HG03432 (cell line): ENCODE data around the gene HNRNPA2B1.
"Not testable (repeated sequence)": the region's sequence is repeated elsewhere in the genome, so short reads cannot be mapped to it uniquely, and the experiment has no call there.

Experiments used
- ATAC-seq: cut with Tn5 transposase; IDR thresholded peaks from one replicate; pipeline ENCODE4 v1.9.1; 2021; ENCODE audit warnings: mild to moderate bottlenecking, moderate library complexity; ENCODE audit not compliant: unreplicated experiment

HNRNPA2B1 gene

DNA sequence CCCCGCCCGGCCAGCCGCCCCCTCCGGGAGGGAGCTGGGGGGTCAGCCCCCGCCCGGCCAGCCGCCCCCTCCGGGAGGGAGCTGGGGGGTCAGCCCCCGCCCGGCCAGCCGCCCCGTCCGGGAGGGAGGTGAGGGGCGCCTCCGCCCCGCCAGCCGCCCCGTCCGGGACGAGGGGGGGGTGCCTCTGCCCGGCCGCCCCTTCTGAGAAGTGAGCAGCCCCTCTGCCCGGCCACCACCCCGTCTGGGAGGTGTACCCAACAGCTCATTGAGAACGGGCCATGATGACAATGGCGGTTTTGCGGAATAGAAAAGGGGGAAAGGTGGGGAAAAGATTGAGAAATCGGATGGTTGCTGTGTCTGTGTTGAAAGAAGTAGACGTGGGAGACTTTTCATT, 52.2 kb downstream of the HNRNPA2B1 start:
- not testable (repeated sequence) for ATAC-seq

- ATAC-seq: not testable (repeated sequence)
Observed at GRCh38 chr7:26147646-26148306, 52.8 kb downstream of the HNRNPA2B1 start.

DNA sequence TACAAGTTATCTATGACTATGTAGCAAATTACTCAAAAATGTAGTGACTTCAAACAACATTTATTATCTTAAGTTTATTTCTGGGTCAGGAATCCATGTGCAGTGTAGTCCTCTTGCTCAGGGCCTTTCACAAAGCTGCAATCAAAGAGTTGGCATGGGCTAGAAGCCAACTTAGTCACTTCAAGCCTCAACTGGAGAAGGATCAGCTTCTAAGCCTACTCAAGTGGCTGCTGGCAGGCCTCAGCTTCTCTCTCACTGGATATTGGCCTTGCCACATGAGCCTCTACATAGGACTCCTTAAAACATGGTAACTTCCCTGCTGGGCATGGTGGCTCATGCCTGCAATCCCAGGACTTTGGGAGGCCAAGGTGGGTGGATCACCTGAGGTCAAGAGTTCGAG, 53.5 kb downstream of the HNRNPA2B1 start:
- ATAC-seq: no peak

- no peak for ATAC-seq
Observed at GRCh38 chr7:26145238-26145637, 55.3 kb downstream of the HNRNPA2B1 start.

DNA sequence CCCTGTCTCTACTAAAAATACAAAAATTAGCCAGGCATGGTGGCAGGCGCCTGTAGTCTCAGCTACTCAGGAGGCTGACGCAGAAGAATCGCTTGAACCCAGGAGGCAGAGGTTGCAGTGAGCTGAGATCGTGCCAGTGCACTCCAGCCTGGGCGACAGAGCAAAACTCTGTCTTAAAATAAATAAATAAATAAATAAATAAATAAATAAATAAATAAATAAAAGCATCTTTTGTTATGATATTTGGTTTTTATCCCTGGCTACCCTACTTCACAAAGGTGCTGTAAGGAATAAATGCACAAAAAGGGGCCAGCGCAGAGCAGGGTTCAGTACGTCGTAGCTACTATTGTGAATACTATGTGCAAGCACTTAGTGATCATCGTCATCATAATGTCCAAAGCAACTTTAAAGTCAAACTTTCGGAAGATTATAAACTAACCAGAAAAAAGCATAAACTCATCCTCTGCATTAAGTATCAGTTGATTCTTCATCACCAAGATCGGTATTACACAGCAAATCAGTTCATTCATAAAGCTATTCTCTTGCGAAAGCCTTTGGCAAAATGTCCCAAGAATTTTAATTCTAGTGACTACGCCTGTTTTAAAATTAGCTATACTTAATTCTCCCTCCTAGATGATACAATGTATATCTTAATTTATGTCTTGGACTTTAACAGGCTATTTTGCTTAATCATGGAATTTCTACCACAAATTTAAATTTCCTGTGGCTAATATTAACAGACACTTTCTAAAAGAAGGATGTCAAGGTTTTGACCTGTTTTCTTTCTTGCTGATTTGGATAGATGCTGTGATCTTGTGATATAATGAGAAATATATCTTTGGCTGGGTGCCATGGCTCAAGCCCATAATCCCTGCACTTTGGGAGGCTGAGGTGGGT, 56.1 kb downstream of the HNRNPA2B1 start:
- no peak for ATAC-seq

DNA sequence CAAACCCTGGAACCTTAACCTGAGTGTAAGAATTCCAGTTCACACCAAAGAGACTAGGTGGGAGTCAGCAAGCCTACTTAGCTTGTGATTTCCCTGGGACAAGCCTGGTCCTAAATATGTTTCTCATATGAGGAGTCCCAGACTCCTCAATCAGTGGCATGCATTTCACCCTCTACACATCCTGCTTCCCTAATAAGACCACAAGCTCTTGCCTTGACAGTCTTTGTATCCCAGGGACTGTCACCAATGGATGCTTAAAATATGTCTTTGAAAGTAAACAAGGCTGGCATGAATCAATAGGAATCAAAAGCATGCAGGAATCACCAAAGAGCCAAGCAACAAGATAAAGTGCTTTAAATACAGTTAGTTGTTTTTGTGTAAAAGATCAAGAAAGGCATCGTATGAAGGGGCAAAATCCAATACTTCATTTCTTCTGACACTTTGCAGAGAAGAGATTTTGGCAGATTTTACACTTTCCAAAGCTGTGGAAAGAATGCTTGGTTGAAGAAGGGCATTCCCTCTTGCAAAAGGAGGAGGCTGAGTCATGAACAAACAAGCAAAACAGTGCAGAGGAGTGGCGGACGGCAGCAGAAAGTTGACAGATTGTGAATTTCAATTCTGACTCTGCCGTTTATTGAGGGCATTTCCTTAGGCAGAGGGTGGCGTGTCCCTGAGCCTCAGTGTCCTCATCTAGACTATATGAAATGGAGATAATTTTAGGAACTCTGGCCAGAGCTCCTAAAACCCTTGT, 57.1 kb downstream of the HNRNPA2B1 start:
- ATAC-seq: no peak

DNA sequence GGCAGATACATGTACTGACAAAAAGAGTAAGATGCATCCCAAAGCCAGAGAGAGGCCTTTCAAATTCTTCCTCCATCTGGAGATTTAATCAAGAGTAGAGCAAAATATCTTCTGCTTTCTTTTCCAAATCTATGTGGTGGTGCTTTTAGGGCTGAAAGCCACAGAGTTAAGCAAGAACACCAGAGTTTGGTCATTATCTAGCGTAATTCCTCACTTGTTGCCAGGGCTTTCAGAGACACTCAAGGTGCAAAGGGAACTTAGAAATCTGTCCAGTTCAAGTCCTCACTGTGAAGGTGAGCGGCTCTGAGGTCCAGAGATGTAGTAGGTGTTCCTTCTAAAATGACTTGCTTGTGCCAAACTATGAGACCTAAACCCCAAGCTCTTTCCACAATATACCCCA, 59.5 kb downstream of the HNRNPA2B1 start:
- no peak for ATAC-seq

DNA sequence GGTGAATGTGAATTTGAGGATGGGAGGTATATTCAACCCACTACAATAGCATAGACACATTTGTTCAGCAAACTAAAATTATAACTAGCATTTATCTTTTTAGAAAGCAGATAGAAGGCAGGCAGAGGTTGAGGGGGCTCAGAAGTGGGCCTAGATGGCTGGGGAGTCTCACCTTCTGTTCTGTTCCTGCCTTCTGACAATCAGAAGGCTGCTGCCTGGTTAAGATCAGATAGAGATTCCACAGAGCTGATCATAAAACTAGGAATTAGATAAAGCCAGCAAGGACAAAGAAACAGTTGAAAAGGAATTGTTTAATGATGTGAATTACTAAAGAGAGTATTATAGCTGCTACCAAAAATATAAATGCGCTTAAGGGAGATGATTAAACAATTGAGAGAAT, 60.2 kb downstream of the HNRNPA2B1 start:
- ATAC-seq: no peak
